Effector memory CD8-positive, alpha-beta T cell (primary cell): ENCODE data around the gene ST6GALNAC3.
"Not testable (repeated sequence)": the region's sequence is repeated elsewhere in the genome, so short reads cannot be mapped to it uniquely, and the experiment has no call there.

Experiments used
- ATAC-seq: fragments of 150-1000 bp; cut with Tn5 transposase; replicated peaks from 2 replicates; pipeline ENCODE4 v1.10.0; 2021; ENCODE audit warnings: mild to moderate bottlenecking, moderate library complexity
- DNase-seq, 3 experiments: peaks; one replicate each; pipeline ENCODE4 v3.0.0; 2021
- H3K27ac Mint-ChIP-seq, 2 donors: one replicate each; pipeline ENCODE4 v1.8.0; 2022; ENCODE audit warnings: mild to moderate bottlenecking in 2 of 2, mixed read lengths in 2 of 2, moderate library complexity in 2 of 2
- H3K27me3 Mint-ChIP-seq, 2 donors: one replicate each; pipeline ENCODE4 v1.8.0; 2022; ENCODE audit warnings: mixed read lengths in 2 of 2
- H3K36me3 Mint-ChIP-seq: one replicate; pipeline ENCODE4 v1.8.0; 2022; ENCODE audit warnings: mild to moderate bottlenecking, moderate library complexity, mixed read lengths; ENCODE audit not compliant: insufficient read depth
- H3K4me1 Mint-ChIP-seq, 2 donors: one replicate each; pipeline ENCODE4 v1.8.0; 2022; ENCODE audit warnings: low read depth in 2 of 2, mixed read lengths in 2 of 2
- H3K4me3 Mint-ChIP-seq, 2 donors: one replicate each; pipeline ENCODE4 v1.8.0; 2022; ENCODE audit warnings: mild to moderate bottlenecking in 2 of 2, mixed read lengths in 2 of 2, moderate library complexity in 2 of 2
- H3K9me3 Mint-ChIP-seq, 2 donors: one replicate each; pipeline ENCODE4 v1.8.0; 2022; ENCODE audit warnings: mixed read lengths in 2 of 2

Gene ST6GALNAC3

DNA sequence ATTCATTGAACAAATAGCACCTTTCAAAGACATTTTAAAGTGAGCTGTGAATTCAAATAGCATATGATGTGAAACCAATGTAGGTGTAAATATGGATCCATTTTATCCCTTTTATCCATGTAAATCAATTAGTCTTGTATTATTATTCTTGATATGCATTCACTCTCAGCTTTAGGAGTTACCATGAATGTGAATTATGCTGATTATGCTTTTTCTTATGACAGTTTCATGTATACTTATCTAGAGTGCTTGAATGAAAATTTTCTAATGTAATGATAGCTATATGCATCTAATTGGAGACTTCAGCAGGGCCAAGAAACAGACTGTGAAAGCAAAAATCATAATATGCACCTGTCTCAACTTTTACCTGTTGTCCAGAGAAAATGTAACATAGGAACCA, 566.2 kb downstream of the ST6GALNAC3 start:
- Mint-ChIP-seq H3K4me3 (no peak overlapping the region), H3K9me3 (peaks cover 0 to 20% of the 10 kb centered on the region in 2 donors), H3K27me3 (no peaks in the 10 kb centered on the region), H3K4me1 (no peaks in the 10 kb centered on the region), H3K27ac (no peak overlapping the region), H3K36me3 (no peaks in the 10 kb centered on the region)
- ATAC-seq (no peak), DNase-seq (no peak)

DNA sequence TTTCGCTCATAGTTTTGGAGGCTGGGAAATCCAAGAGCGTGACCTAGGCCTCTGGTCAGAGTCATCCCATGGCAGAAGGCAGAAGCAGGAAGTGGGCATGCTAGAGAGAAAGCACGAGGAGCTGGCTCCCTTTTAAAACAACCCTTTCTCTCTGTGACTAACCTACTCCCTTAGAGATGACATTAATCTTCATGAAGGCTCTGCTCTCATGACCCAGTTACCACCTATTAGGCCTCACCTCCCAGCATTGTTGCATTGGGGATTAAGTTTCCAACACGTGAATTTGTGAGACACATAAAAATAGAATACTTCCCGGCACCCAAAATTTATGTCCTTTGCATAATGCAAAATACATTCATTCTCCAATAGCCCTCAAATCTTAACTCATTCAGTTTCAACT, 569.6 kb downstream of the ST6GALNAC3 start:
- ATAC-seq (no peak), DNase-seq (no peak)
- no peaks in the 10 kb centered on the region for H3K4me1 Mint-ChIP-seq
- H3K9me3 Mint-ChIP-seq: peaks cover 0 to 20% of the 10 kb centered on the region in 2 donors
- H3K36me3 Mint-ChIP-seq: no peaks in the 10 kb centered on the region
- H3K27me3 Mint-ChIP-seq: no peaks in the 10 kb centered on the region
- no peak overlapping the region for H3K27ac Mint-ChIP-seq
- H3K4me3 Mint-ChIP-seq: no peak overlapping the region

DNA sequence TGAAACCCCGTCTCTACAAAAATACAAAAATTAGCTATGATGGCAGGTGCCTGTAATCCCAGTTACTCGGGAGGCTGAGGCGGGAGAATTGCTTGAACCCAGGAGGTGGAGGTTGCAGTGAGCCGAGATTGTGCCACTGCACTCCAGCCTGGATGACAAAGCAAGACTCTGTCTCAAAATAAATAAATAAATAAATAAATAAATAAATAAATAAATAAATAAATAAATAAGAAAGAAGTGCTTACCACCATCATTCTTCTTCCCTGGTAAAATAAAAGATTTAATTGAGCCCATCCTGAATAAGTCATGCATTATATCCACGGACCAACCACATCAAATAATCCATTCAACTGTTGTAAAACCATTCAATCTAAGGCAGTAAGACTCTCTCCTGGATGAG, 578.3 kb downstream of the ST6GALNAC3 start:
- not testable (repeated sequence) for H3K9me3 Mint-ChIP-seq, DNase-seq, ATAC-seq, H3K27ac Mint-ChIP-seq, H3K4me3 Mint-ChIP-seq, H3K36me3 Mint-ChIP-seq, H3K4me1 Mint-ChIP-seq, H3K27me3 Mint-ChIP-seq

DNA sequence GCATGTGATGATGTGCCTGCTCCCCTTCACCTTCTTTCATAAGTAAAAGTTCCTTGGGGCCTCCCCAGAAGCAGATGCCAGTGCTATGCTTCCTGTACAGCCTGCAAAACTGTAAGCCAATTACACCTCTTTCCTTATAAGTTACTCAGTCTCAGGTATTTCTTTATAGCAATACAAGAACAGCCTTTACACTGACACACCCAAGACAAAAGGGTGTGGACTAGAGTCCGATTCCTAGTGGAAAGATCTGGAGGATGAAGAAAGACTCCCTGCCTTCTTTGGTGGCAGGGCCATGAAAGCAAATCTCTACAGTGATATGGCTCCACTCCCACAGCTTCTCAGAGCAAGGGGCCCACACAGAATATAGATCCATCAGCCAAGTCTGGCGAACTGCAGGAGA, 583.1 kb downstream of the ST6GALNAC3 start:
- no peaks in the 10 kb centered on the region for H3K27me3 Mint-ChIP-seq
- no peak overlapping the region for H3K27ac Mint-ChIP-seq
- DNase-seq (no peak), ATAC-seq (no peak)
- H3K4me1 Mint-ChIP-seq: no peaks in the 10 kb centered on the region
- H3K4me3 Mint-ChIP-seq: no peak overlapping the region
- H3K36me3 Mint-ChIP-seq: no peaks in the 10 kb centered on the region
- no peaks in the 10 kb centered on the region for H3K9me3 Mint-ChIP-seq

DNA sequence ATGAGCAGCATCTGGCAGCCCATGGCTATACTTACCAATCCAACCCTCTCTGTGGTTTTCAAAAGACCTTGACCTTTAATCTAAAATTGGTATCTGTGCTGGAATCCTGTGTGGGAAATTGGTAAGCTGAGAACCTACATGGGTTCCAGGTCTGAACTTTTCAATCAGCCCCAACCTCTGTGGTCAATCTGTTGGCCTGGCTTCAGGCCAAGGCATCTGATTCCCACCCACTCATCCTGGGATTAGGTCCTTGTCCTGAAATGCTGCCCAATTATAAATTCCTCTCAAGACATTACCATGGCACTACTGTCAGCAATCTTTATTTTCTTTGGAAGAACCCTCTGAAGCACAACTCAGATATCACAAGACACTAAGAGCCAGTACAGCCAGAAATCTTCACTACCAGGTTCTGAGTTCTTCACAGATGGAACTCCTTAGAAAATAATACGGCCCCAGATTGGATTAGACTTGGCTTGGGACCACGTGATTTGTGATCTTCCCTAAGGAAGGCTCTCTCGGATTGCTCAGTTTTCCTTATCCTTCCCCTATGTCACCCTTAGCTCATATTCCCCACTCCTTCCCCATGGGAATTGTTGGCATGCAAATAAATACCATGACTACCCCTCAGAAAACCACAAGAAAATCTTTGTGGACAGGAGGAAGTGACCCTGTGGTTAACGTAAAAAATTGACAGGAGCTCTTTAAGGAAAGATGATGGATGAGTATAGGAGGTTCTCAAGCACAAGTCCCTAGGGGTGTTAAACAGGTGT, 584.8 kb downstream of the ST6GALNAC3 start:
- DNase-seq (no peak), ATAC-seq (no peak)
- no peaks in the 10 kb centered on the region for H3K4me1 Mint-ChIP-seq
- H3K27me3 Mint-ChIP-seq: no peaks in the 10 kb centered on the region
- no peak overlapping the region for H3K4me3 Mint-ChIP-seq
- no peak overlapping the region for H3K27ac Mint-ChIP-seq
- H3K9me3 Mint-ChIP-seq: peaks cover 0 to 6% of the 10 kb centered on the region in 2 donors
- H3K36me3 Mint-ChIP-seq: no peaks in the 10 kb centered on the region

DNA sequence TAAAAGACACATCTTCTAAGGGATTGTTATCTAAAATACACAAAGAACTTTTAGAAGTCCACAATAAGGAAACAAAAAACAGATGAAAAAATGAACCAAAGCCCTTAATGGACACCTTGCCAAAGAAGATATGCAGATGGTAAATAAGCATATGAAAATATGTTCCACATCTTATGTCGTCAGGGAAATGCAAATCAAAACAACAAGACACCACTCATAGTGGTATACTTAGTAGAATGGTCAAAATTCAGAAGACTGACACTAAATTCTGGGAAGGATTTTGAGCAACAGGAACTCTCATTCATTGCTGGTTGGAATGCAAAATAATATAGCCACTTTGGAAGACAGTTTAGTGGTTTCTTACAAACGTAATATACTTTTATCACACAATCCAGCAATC, 587.0 kb downstream of the ST6GALNAC3 start:
- no peak for ATAC-seq

DNA sequence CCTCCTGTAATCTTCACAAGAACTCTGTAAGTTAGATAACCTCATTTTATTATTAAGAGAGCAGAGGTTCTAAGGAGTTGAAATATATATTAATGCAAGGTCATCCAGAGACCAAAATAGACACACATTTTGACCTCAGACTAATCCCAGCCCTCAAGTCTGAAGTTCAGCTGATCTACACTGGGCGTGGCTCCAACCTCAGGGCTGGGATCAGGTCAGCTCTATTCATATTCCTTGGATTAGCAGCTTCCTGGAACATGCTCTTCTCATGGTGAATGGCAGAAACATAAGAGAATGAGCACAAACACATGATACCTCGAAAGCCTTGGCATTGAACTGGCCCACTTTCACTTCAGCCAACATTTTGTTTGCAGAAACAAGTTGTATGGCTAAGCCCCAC, 592.0 kb downstream of the ST6GALNAC3 start:
- Mint-ChIP-seq H3K9me3 (peaks cover 7 to 9% of the 10 kb centered on the region in 2 donors), H3K4me1 (peaks cover 2 to 4% of the 10 kb centered on the region in 2 donors), H3K27ac (no peak overlapping the region), H3K4me3 (no peak overlapping the region), H3K36me3 (no peaks in the 10 kb centered on the region), H3K27me3 (no peaks in the 10 kb centered on the region)
- DNase-seq: no peak
- ATAC-seq: no peak

More for the DNA sequence above, 587.0 kb downstream of the ST6GALNAC3 start:
- H3K27me3 Mint-ChIP-seq: no peaks in the 10 kb centered on the region
- no peaks in the 10 kb centered on the region for H3K4me1 Mint-ChIP-seq
- no peak overlapping the region for H3K4me3 Mint-ChIP-seq
- no peak overlapping the region for H3K27ac Mint-ChIP-seq
- no peaks in the 10 kb centered on the region for H3K36me3 Mint-ChIP-seq
- DNase-seq: no peak
- H3K9me3 Mint-ChIP-seq: peaks cover 0 to 9% of the 10 kb centered on the region in 2 donors

DNA sequence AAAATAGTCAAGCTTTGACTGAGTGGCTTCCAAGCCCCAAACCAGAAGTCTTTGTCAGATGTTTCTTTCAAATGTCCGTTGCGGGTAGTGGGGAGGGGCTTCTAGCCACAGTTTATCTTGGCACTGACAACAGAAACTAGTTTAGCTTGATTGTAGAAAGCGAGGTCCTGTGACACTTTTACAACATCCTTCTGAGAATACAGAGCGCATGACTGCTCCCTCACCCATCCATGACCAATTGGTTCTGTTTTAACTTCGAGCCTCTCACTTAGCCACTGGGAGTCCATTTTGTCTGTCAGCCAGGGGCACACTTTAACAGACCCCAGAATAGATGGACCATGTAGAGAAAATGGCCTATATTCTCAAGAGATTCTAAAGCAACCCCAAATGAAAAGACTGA, 593.5 kb downstream of the ST6GALNAC3 start:
- no peaks in the 10 kb centered on the region for H3K27me3 Mint-ChIP-seq
- no peak overlapping the region for H3K4me3 Mint-ChIP-seq
- H3K27ac Mint-ChIP-seq: no peak overlapping the region
- H3K4me1 Mint-ChIP-seq: peaks cover 2 to 4% of the 10 kb centered on the region in 2 donors
- peaks cover 7 to 9% of the 10 kb centered on the region in 2 donors for H3K9me3 Mint-ChIP-seq
- no peak for DNase-seq
- no peaks in the 10 kb centered on the region for H3K36me3 Mint-ChIP-seq
- no peak for ATAC-seq

DNA sequence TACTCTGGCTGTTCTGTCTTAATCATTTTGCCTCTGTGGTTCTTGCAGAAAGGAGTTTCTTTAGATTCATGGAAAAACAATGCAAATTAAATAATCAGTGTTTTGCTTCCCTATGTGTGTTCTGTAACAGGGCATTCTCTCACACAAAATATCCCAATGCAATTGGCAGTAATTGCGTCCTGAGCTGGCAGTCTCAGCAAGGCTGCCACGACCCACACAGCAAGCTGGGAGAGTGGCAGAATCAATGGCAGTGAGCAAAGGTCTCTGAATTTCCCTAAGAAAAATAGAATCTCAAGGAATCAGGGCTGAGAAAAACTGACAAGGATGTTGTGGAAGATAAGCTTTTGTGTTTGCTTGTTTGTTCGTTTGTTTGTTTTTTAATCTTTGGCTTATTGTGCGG, 594.6 kb downstream of the ST6GALNAC3 start:
- H3K36me3 Mint-ChIP-seq: no peaks in the 10 kb centered on the region
- ATAC-seq: no peak
- H3K9me3 Mint-ChIP-seq: peaks cover 5 to 7% of the 10 kb centered on the region in 2 donors
- no peak for DNase-seq
- no peak overlapping the region for H3K27ac Mint-ChIP-seq
- H3K27me3 Mint-ChIP-seq: no peaks in the 10 kb centered on the region
- peaks cover 2 to 4% of the 10 kb centered on the region in 2 donors for H3K4me1 Mint-ChIP-seq
- H3K4me3 Mint-ChIP-seq: no peak overlapping the region

DNA sequence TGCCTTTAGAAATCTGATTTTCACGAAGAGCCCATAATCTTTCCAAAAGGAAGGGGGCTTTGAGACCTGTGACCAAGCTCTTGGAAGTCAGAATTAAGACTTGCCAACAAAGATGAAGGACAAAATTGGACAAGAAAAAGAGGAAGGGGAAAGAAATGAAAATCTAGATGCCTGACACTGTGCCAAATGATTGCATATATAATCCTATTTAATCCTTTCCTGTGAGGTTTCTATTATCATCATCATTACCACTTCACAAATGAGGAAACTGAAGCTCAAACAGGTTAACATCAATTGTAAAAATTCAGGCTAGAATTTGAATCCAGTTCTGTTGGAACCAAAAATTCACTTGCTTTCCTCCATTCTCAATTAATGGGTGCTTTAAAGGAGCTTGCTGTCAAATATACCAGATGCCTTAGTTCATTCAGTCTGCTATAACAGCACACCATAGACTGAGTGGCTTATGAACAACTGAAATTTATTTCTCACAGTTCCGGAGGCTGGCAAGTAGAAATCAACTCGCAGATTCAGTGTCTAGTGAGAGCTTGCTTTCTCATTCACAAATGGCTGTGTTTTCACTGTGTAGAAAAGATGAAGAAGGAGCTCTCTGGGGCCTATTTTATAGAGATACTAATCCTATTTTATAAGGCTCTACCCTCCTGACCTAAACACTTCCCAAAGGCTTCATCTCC, 595.2 kb downstream of the ST6GALNAC3 start:
- Mint-ChIP-seq H3K27me3 (no peaks in the 10 kb centered on the region), H3K4me1 (peaks cover 2 to 4% of the 10 kb centered on the region in 2 donors), H3K4me3 (no peak overlapping the region), H3K9me3 (peaks cover 0 to 7% of the 10 kb centered on the region in 2 donors), H3K36me3 (no peaks in the 10 kb centered on the region), H3K27ac (no peak overlapping the region)
- ATAC-seq: no peak
- DNase-seq: no peak

DNA sequence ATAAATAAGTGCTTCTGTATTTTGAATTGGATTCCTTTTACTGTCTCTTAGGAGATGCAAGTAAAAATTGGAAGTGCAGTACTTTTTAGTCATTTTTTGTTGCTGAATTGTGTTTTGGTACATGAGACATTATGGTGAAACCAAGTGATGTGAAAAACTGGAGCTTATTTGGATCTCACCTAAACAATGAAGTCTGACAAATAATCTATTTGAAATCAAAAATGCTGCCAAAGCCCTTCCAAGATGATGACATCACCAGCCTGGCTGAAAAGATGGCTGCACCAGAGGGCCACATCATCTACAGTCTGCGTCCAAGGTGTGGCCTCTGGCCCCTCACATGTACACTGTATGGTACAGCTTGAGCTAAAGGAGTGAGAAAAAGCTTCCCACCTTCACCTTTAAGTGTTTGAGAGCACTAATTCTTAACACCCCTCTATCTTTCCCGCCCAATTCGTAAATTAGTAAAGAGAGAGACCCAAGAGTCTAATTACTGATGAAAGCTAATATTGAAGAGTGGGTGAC, 600.2 kb downstream of the ST6GALNAC3 start:
- Mint-ChIP-seq H3K27me3 (no peaks in the 10 kb centered on the region), H3K4me3 (no peak overlapping the region), H3K9me3 (peaks cover 0 to 3% of the 10 kb centered on the region in 2 donors), H3K4me1 (no peaks in the 10 kb centered on the region), H3K27ac (no peak overlapping the region), H3K36me3 (no peaks in the 10 kb centered on the region)
- DNase-seq (no peak), ATAC-seq (no peak)

DNA sequence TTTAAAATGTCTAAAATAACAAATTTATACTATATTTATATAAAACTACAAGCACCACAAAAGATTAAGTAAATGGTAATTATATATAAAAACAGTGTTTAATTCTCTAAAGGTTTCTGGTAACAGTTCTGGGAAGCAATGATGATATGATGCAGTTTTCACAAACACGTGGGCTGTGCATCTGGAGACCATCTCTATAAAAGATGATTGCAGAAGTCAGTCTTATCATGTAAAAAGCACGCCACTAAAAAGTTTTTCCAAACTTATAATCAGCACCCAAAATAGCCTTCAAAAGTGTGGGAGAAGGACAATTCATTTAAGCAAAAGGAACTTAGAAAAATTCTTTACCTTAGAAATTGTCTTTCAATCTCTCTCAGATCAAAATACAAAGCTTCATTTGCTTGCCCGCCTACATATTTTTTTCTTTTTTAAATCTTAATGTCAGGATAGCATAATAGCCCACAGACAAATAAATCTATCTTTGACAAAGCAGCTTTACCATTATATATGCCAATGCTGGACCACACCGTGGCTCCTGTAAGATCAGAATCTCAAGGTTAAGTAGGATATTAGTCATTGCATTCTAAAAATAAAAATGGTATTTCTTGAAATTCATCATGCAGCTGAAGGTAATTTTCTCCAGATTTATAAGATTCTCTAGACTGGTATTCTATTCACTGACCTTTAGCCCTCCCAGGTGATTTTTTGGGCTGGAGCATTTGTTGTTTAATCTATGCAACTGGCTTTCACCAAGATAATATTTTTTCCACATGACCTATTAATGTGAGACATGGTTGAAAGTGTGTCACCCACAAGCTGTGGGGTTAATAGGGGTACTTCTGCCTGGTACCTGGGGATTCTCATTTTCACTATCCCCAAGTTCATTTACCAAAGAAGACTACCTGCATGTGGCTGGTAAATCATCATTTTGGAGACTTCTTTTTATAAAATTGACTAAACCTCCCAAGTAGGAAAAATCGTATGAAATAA, 603.2 kb downstream of the ST6GALNAC3 start:
- ATAC-seq: no peak
- H3K9me3 Mint-ChIP-seq: no peaks in the 10 kb centered on the region
- no peaks in the 10 kb centered on the region for H3K36me3 Mint-ChIP-seq
- H3K4me3 Mint-ChIP-seq: no peak overlapping the region
- H3K4me1 Mint-ChIP-seq: no peaks in the 10 kb centered on the region
- H3K27me3 Mint-ChIP-seq: no peaks in the 10 kb centered on the region
- H3K27ac Mint-ChIP-seq: no peak overlapping the region
- DNase-seq: no peak

DNA sequence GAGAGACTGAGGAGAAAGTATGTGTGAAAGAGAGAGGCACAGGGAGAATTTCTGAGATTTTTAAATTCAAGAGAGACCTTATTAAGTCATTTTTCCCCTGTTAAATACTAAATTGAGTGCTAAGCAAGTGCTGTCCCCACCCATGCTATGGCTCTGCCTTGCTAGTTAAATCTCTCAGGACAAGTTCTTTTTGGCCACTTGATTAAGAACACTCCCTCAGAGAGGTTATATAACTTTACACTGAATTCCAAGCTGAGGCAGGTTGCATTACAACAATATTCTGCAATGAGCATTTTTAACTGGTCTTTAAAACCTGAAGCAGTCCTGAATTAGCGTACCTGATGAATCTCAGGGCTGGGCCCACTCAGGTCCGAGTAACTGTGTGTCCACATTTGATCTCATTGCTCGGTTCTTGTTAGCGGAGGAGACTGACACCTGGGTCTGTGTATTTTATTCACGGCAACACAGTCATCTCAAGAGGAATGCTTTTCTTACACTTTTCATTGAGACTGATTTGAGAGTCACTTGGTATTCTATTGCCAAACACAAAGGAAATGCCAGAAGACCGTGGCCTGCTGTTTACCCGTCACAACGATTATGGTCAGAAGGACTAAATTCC, 605.1 kb downstream of the ST6GALNAC3 start:
- no peaks in the 10 kb centered on the region for H3K36me3 Mint-ChIP-seq
- ATAC-seq (no peak), DNase-seq (no peak)
- H3K27me3 Mint-ChIP-seq: no peaks in the 10 kb centered on the region
- no peaks in the 10 kb centered on the region for H3K4me1 Mint-ChIP-seq
- H3K27ac Mint-ChIP-seq: no peak overlapping the region
- H3K4me3 Mint-ChIP-seq: no peak overlapping the region
- no peaks in the 10 kb centered on the region for H3K9me3 Mint-ChIP-seq
